Astrocyte (in vitro differentiated cells and primary cell): ENCODE results near the gene ATP5F1B.

Source experiments
- CTCF ChIP-seq: IDR thresholded peaks from 2 replicates; pipeline ENCODE4 v1.5.1; 2011; ENCODE audit warnings: low read depth, mild to moderate bottlenecking, inconsistent platforms, low read length, moderate library complexity; ENCODE audit not compliant: insufficient read depth
- EZH2 ChIP-seq: IDR thresholded peaks from 2 replicates; pipeline ENCODE4 v1.6.1; 2012; ENCODE audit warnings: mild to moderate bottlenecking, low read length, inconsistent platforms; ENCODE audit not compliant: insufficient read depth

- no peak for TF ChIP-seq CTCF
- no peak for TF ChIP-seq EZH2
Measured at GRCh38 chr12:56645201-56645716, 525 bp downstream of the ATP5F1B start.
